Measurements from ENCODE around the gene IKZF2. TPM values are rescaled to one million over a fixed set of nuclear protein-coding genes. Genes with fewer than 3 reads are reported as not detected.
A peak's percentile ranks its signal among the peaks of the same experiment; 100 is the strongest.

The IKZF2 gene
- total RNA-seq (ENCODE audit: low replicate concordance), result 29.3 and 29.7 TPM in 2 replicates

DNA sequence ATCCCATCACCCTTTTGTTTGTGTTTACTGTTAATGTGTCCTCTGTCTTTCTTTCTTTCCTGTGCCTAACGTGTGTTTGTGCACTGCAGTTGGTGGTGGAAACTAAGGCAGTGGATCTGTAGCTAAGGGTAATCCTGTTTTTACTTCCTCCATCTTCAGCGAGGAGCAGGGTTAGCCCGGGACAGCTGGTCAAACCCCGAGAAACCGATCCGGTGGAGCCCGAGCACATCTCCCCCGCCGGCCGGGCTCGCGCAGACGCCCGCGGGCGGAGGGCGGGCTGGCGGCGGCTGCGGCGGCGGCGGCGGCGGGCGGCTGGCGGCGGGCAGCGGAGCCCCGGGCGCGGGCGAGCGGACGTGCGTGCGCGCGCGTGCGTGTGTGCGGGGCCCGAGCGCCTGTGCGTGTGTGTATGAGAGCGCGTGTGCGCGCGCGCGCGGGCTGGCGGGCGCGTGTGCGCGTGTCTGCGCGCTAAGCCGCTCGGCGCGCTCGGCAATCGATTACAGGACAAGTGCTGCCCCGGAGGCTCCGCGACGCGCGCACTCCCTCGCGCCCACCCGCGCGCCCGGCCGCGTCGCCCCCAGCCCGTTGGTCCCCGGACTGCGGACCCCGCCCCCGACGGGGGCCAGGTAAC, at the start of gene IKZF2:
TSS of gene IKZF2 (minus strand) at position 176 of the 628 bp plus-strand sequence. CDS start 2,983 bp downstream, outside the sequence.
- Histone ChIP-seq H3K9me3 (ENCODE audit: low read depth) (no peaks in the 10 kb centered on the region), H3K79me2 (ENCODE audit: low read depth) (peaks cover 37% of the 10 kb centered on the region), H3K9ac (peak within 1 kb of the TSS; percentile 62), H4K20me1 (ENCODE audit: low read depth) (no peaks in the 10 kb centered on the region), H3K4me3 (peak within 1 kb of the TSS; percentile 98), H2AFZ (replicated peaks) (peak within 1 kb of the TSS; percentile 98), H3K27ac (peak within 1 kb of the TSS; percentile 87), H3K36me3 (no peaks in the 10 kb centered on the region), H3K27me3 (no peaks in the 10 kb centered on the region), H3K4me2 (peak within 1 kb of the TSS; percentile 91), H3K4me1 (peaks cover 36% of the 10 kb centered on the region), H3F3A (ENCODE audit: low read depth) (peaks cover 30% of the 10 kb centered on the region)
- Mint-ChIP-seq H3K9me3 (peaks cover 2% of the 10 kb centered on the region), H3K4me3 (peak within 1 kb of the TSS; percentile 96), H3K4me1 (peaks cover 45% of the 10 kb centered on the region), H3K27me3 (ENCODE audit: insufficient read depth, low read depth) (peaks cover 7% of the 10 kb centered on the region), H3K27ac (peak within 1 kb of the TSS; percentile 87), H3K36me3 (no peaks in the 10 kb centered on the region)
- TF ChIP-seq, protein P1, sequence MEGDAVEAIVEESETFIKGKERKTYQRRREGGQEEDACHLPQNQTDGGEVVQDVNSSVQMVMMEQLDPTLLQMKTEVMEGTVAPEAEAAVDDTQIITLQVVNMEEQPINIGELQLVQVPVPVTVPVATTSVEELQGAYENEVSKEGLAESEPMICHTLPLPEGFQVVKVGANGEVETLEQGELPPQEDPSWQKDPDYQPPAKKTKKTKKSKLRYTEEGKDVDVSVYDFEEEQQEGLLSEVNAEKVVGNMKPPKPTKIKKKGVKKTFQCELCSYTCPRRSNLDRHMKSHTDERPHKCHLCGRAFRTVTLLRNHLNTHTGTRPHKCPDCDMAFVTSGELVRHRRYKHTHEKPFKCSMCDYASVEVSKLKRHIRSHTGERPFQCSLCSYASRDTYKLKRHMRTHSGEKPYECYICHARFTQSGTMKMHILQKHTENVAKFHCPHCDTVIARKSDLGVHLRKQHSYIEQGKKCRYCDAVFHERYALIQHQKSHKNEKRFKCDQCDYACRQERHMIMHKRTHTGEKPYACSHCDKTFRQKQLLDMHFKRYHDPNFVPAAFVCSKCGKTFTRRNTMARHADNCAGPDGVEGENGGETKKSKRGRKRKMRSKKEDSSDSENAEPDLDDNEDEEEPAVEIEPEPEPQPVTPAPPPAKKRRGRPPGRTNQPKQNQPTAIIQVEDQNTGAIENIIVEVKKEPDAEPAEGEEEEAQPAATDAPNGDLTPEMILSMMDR (IDR thresholded peaks at IDR 0.05), result no peak
- TF ChIP-seq EZH2phosphoT487 (IDR thresholded peaks at IDR 0.05) (no peak), EZH2 (IDR thresholded peaks at IDR 0.05) (no peak)
- DNase-seq (ENCODE audit: low spot score), result peak; percentile 96

DNA sequence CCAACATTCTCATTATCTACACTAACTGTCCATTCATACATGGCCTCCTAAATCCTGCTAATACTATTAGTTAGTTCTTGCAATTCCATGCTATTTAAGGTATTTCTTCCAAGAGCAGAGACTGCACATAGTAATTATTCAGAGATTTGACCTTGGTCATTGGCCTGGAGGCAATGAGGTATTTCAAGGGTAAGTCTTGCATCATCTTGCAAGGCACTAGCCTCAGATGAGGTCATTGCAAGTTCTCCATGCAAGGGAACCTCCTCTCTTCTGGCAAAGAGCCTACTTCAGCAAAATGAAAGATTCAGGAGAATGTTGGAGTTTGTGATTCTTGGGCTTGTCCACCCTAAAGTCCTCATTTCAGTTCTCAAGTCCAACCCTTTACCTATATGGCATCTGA, 48.5 kb upstream of the IKZF2 start:
- H3K4me3 Mint-ChIP-seq, result no peak overlapping the region
- Histone ChIP-seq H3K4me3 (no peak overlapping the region), H2AFZ (replicated peaks) (no peak overlapping the region), H3K4me1 (no peaks in the 10 kb centered on the region), H3K79me2 (ENCODE audit: low read depth) (no peaks in the 10 kb centered on the region), H3K4me2 (no peak overlapping the region), H3K36me3 (no peaks in the 10 kb centered on the region), H3K27me3 (no peaks in the 10 kb centered on the region), H3K27ac (no peak overlapping the region), H3F3A (ENCODE audit: low read depth) (no peaks in the 10 kb centered on the region), H4K20me1 (ENCODE audit: low read depth) (no peaks in the 10 kb centered on the region), H3K9ac (no peak overlapping the region), H3K9me3 (ENCODE audit: low read depth) (no peaks in the 10 kb centered on the region)
- peaks cover 2% of the 10 kb centered on the region for H3K36me3 Mint-ChIP-seq
- H3K27me3 Mint-ChIP-seq (ENCODE audit: insufficient read depth, low read depth), result no peaks in the 10 kb centered on the region
- peaks cover 11% of the 10 kb centered on the region for H3K4me1 Mint-ChIP-seq
- TF ChIP-seq EZH2 (IDR thresholded peaks at IDR 0.05) (no peak), EZH2phosphoT487 (IDR thresholded peaks at IDR 0.05) (no peak)
- TF ChIP-seq, protein P1 (IDR thresholded peaks at IDR 0.05), result no peak
- DNase-seq (ENCODE audit: low spot score), result no peak
- peaks cover 6% of the 10 kb centered on the region for H3K9me3 Mint-ChIP-seq
- H3K27ac Mint-ChIP-seq, result no peak overlapping the region

DNA sequence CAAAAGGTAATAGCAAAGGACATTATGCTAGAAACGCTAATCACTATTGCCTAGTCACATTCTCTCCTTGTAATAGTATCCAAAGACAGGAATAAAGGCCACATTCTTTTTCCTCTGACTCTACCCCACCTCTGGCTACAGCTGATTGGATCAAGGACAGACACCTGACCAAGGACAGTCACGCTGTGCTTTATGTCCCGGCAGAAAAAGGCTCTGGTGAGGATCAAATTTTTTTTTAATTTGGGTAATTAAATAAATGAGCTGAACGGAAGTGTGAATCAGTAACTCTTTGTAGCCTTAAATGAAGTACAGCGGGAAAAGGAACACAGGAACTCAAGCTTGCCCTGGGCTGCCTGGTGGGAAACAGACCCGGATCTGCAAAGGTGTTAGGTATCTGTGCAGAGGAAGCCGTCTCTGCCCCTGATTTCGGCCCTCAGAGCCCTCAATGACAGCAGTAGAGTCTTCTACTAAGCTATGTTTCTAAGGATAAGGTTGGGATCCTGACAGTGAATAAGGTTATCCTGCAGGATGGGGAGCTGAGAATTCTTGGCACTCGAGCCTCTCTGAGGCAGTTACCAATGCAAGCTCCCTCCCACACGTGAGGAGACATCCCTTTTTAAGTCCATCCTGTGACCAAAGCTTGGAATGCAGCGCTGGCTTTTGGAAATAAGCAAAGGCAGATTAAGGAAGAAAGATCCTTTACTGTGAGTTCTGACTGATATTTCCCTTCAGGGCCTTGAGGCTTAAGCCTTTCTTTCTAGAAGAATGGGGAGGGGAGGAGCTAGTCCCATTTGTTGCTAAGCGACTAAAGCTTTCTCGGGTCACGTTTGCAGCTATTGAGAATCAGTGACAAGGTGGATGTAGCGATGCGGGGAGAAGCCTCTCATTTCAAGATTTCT, 37.8 kb upstream of the IKZF2 start:
- H3K9me3 ChIP-seq (ENCODE audit: low read depth), result no peaks in the 10 kb centered on the region
- DNase-seq (ENCODE audit: low spot score), result peak; percentile 90
- peak overlapping the region; percentile 73 for H3K4me2 ChIP-seq
- H2AFZ ChIP-seq (replicated peaks), result peak overlapping the region; percentile 60
- H3K4me3 Mint-ChIP-seq, result peak overlapping the region; percentile 85
- peak; percentile 27 for TF ChIP-seq EZH2 (IDR thresholded peaks at IDR 0.05)
- TF ChIP-seq, protein P1 (IDR thresholded peaks at IDR 0.05), result no peak
- no peak for TF ChIP-seq EZH2phosphoT487 (IDR thresholded peaks at IDR 0.05)
- peaks cover 41% of the 10 kb centered on the region for H3K4me1 ChIP-seq
- H3K27me3 Mint-ChIP-seq (ENCODE audit: insufficient read depth, low read depth), result peaks cover 4% of the 10 kb centered on the region
- peak overlapping the region; percentile 99 for H3K27ac ChIP-seq
- H3K79me2 ChIP-seq (ENCODE audit: low read depth), result no peaks in the 10 kb centered on the region
- no peaks in the 10 kb centered on the region for H4K20me1 ChIP-seq (ENCODE audit: low read depth)
- H3K36me3 ChIP-seq, result no peaks in the 10 kb centered on the region
- H3K9me3 Mint-ChIP-seq, result peaks cover 17% of the 10 kb centered on the region
- H3K4me1 Mint-ChIP-seq, result peaks cover 55% of the 10 kb centered on the region
- peak overlapping the region; percentile 8 for H3K9ac ChIP-seq
- H3K4me3 ChIP-seq, result peak overlapping the region; percentile 36
- H3K36me3 Mint-ChIP-seq, result peaks cover 7% of the 10 kb centered on the region
- peak overlapping the region; percentile 100 for H3K27ac Mint-ChIP-seq
- peaks cover 30% of the 10 kb centered on the region for H3F3A ChIP-seq (ENCODE audit: low read depth)
- H3K27me3 ChIP-seq, result no peaks in the 10 kb centered on the region

Measured in neural progenitor cell (in vitro differentiated cells).